Measurements from ENCODE around the gene GALNT5.

Gene GALNT5

GRCh38 chr2:157307021-157307420, 49.5 kb downstream of the GALNT5 start:
- whole genome bisulfite sequencing, 2 donors (ENCODE audit: extremely low coverage in 2 of 2, insufficient read length in 2 of 2, insufficient replicate concordance in 1 of 2): no CpG with 5 or more reads among the region's 1 CpG
- Histone ChIP-seq H3K27me3 (ENCODE audit: control insufficient read depth in 3 of 3, insufficient read depth in 3 of 3, low read depth in 1 of 3, low read length in 3 of 3) (peaks cover 0 to 8% (median 0%) of the 10 kb centered on the region in 3 experiments), H2BK12ac (ENCODE audit: low read length) (no peak overlapping the region), H3K14ac (ENCODE audit: low read length) (no peak overlapping the region), H3K23ac (ENCODE audit: low read depth, low read length, poor library complexity) (no peak overlapping the region), H2AFZ (ENCODE audit: low read length) (no peak overlapping the region), H3K9ac (ENCODE audit: low read depth, low read length, poor library complexity) (no peak overlapping the region), H2BK15ac (ENCODE audit: low read length) (no peak overlapping the region), H3K4me3 (ENCODE audit: low read length in 2 of 2) (no peak overlapping the region), H3K4me2 (ENCODE audit: insufficient read depth, low read length, poor library complexity, severe bottlenecking) (no peak overlapping the region), H3K18ac (ENCODE audit: low read length) (no peak overlapping the region), H3K9me3 (replicated peaks in 1 of 2; ENCODE audit: control insufficient read depth in 2 of 2, insufficient read depth in 1 of 2, low read depth in 1 of 2, low read length in 2 of 2) (no peaks in the 10 kb centered on the region), H3K4ac (ENCODE audit: low read length) (no peak overlapping the region), H2BK120ac (ENCODE audit: low read depth, low read length) (no peak overlapping the region), H3K36me3 (replicated peaks in 1 of 2; ENCODE audit: control insufficient read depth in 2 of 2, insufficient read depth in 2 of 2, low read length in 2 of 2) (no peaks in the 10 kb centered on the region), H2BK5ac (ENCODE audit: low read length) (no peak overlapping the region), H3K4me1 (ENCODE audit: control insufficient read depth in 2 of 2, insufficient read depth in 1 of 2, low read depth in 1 of 2, low read length in 2 of 2) (peaks cover 0 to 5% of the 10 kb centered on the region in 2 donors), H2AK5ac (ENCODE audit: low read depth, low read length) (no peak overlapping the region), H3K27ac (replicated peaks; ENCODE audit: low read length) (no peak overlapping the region), H4K91ac (ENCODE audit: low read depth, low read length, poor library complexity) (no peak overlapping the region), H3K79me1 (ENCODE audit: low read depth, low read length) (no peaks in the 10 kb centered on the region), H4K8ac (ENCODE audit: low read depth, low read length) (no peak overlapping the region)
- no peak for DNase-seq (ENCODE audit: low spot score)

GRCh38 chr2:157309878-157310277, 52.4 kb downstream of the GALNT5 start:
- no peak overlapping the region for H3K14ac ChIP-seq (ENCODE audit: low read length)
- H2BK5ac ChIP-seq (ENCODE audit: low read length): no peak overlapping the region
- no peak overlapping the region for H3K4me3 ChIP-seq (ENCODE audit: low read length in 2 of 2)
- H2BK120ac ChIP-seq (ENCODE audit: low read depth, low read length): no peak overlapping the region
- no peak overlapping the region for H3K9ac ChIP-seq (ENCODE audit: low read depth, low read length, poor library complexity)
- H3K36me3 ChIP-seq (replicated peaks in 1 of 2; ENCODE audit: control insufficient read depth in 2 of 2, insufficient read depth in 2 of 2, low read length in 2 of 2): no peaks in the 10 kb centered on the region
- no peak overlapping the region for H3K18ac ChIP-seq (ENCODE audit: low read length)
- no peak overlapping the region for H3K23ac ChIP-seq (ENCODE audit: low read depth, low read length, poor library complexity)
- no peak overlapping the region for H3K4ac ChIP-seq (ENCODE audit: low read length)
- no peak overlapping the region for H2AFZ ChIP-seq (ENCODE audit: low read length)
- no peak overlapping the region for H2AK5ac ChIP-seq (ENCODE audit: low read depth, low read length)
- no peaks in the 10 kb centered on the region for H3K79me1 ChIP-seq (ENCODE audit: low read depth, low read length)
- no CpG with 5 or more reads among the region's 2 CpGs for WGBS, 2 donors (ENCODE audit: extremely low coverage in 2 of 2, insufficient read length in 2 of 2, insufficient replicate concordance in 1 of 2)
- no peak overlapping the region for H4K8ac ChIP-seq (ENCODE audit: low read depth, low read length)
- H3K27ac ChIP-seq (replicated peaks; ENCODE audit: low read length): no peak overlapping the region
- H3K4me1 ChIP-seq (ENCODE audit: control insufficient read depth in 2 of 2, insufficient read depth in 1 of 2, low read depth in 1 of 2, low read length in 2 of 2): peaks cover 0 to 1% of the 10 kb centered on the region in 2 donors
- H3K4me2 ChIP-seq (ENCODE audit: insufficient read depth, low read length, poor library complexity, severe bottlenecking): no peak overlapping the region
- H3K27me3 ChIP-seq (ENCODE audit: control insufficient read depth in 3 of 3, insufficient read depth in 3 of 3, low read depth in 1 of 3, low read length in 3 of 3): peaks cover 0 to 6% (median 0%) of the 10 kb centered on the region in 3 experiments
- DNase-seq (ENCODE audit: low spot score): no peak
- no peak overlapping the region for H2BK15ac ChIP-seq (ENCODE audit: low read length)
- H3K9me3 ChIP-seq (replicated peaks in 1 of 2; ENCODE audit: control insufficient read depth in 2 of 2, insufficient read depth in 1 of 2, low read depth in 1 of 2, low read length in 2 of 2): no peaks in the 10 kb centered on the region
- no peak overlapping the region for H2BK12ac ChIP-seq (ENCODE audit: low read length)
- no peak overlapping the region for H4K91ac ChIP-seq (ENCODE audit: low read depth, low read length, poor library complexity)

- no peak for DNase-seq (ENCODE audit: low spot score)
- Histone ChIP-seq H3K4me1 (ENCODE audit: control insufficient read depth in 2 of 2, insufficient read depth in 1 of 2, low read depth in 1 of 2, low read length in 2 of 2) (no peaks in the 10 kb centered on the region), H2BK15ac (ENCODE audit: low read length) (no peak overlapping the region), H2BK120ac (ENCODE audit: low read depth, low read length) (no peak overlapping the region), H3K36me3 (replicated peaks in 1 of 2; ENCODE audit: control insufficient read depth in 2 of 2, insufficient read depth in 2 of 2, low read length in 2 of 2) (no peaks in the 10 kb centered on the region), H3K79me1 (ENCODE audit: low read depth, low read length) (no peaks in the 10 kb centered on the region), H3K27me3 (ENCODE audit: control insufficient read depth in 3 of 3, insufficient read depth in 3 of 3, low read depth in 1 of 3, low read length in 3 of 3) (peaks cover 0 to 3% (median 0%) of the 10 kb centered on the region in 3 experiments), H3K14ac (ENCODE audit: low read length) (no peak overlapping the region), H2BK12ac (ENCODE audit: low read length) (no peak overlapping the region), H3K9me3 (replicated peaks in 1 of 2; ENCODE audit: control insufficient read depth in 2 of 2, insufficient read depth in 1 of 2, low read depth in 1 of 2, low read length in 2 of 2) (no peaks in the 10 kb centered on the region), H2BK5ac (ENCODE audit: low read length) (no peak overlapping the region), H4K91ac (ENCODE audit: low read depth, low read length, poor library complexity) (no peak overlapping the region), H2AK5ac (ENCODE audit: low read depth, low read length) (no peak overlapping the region), H3K9ac (ENCODE audit: low read depth, low read length, poor library complexity) (no peak overlapping the region), H2AFZ (ENCODE audit: low read length) (no peak overlapping the region), H3K4me2 (ENCODE audit: insufficient read depth, low read length, poor library complexity, severe bottlenecking) (no peak overlapping the region), H3K4ac (ENCODE audit: low read length) (no peak overlapping the region), H3K23ac (ENCODE audit: low read depth, low read length, poor library complexity) (no peak overlapping the region), H4K8ac (ENCODE audit: low read depth, low read length) (no peak overlapping the region), H3K4me3 (ENCODE audit: low read length in 2 of 2) (no peak overlapping the region), H3K18ac (ENCODE audit: low read length) (no peak overlapping the region), H3K27ac (replicated peaks; ENCODE audit: low read length) (no peak overlapping the region)
- WGBS, 2 donors (ENCODE audit: extremely low coverage in 2 of 2, insufficient read length in 2 of 2, insufficient replicate concordance in 1 of 2): no CpG with 5 or more reads among the region's 1 CpG
These were observed 54.2 kb downstream of the GALNT5 start for GRCh38 chr2:157311706-157312105.

- no peak overlapping the region for H4K8ac ChIP-seq (ENCODE audit: low read depth, low read length)
- H4K91ac ChIP-seq (ENCODE audit: low read depth, low read length, poor library complexity): no peak overlapping the region
These were observed 55.5 kb downstream of the GALNT5 start for GRCh38 chr2:157312866-157313486.

More at GRCh38 chr2:157312866-157313486, 55.5 kb downstream of the GALNT5 start:
- WGBS, 2 donors (ENCODE audit: extremely low coverage in 2 of 2, insufficient read length in 2 of 2, insufficient replicate concordance in 1 of 2): no CpG with 5 or more reads among the region's 1 CpG
- H2BK120ac ChIP-seq (ENCODE audit: low read depth, low read length): no peak overlapping the region
- no peak overlapping the region for H2BK5ac ChIP-seq (ENCODE audit: low read length)
- H2BK15ac ChIP-seq (ENCODE audit: low read length): no peak overlapping the region
- no peaks in the 10 kb centered on the region for H3K79me1 ChIP-seq (ENCODE audit: low read depth, low read length)
- H3K4me1 ChIP-seq (ENCODE audit: control insufficient read depth in 2 of 2, insufficient read depth in 1 of 2, low read depth in 1 of 2, low read length in 2 of 2): no peaks in the 10 kb centered on the region
- peaks cover 0 to 3% (median 0%) of the 10 kb centered on the region in 3 experiments for H3K27me3 ChIP-seq (ENCODE audit: control insufficient read depth in 3 of 3, insufficient read depth in 3 of 3, low read depth in 1 of 3, low read length in 3 of 3)
- H2BK12ac ChIP-seq (ENCODE audit: low read length): no peak overlapping the region
- no peak overlapping the region for H3K14ac ChIP-seq (ENCODE audit: low read length)
- H3K18ac ChIP-seq (ENCODE audit: low read length): no peak overlapping the region
- no peak overlapping the region for H2AK5ac ChIP-seq (ENCODE audit: low read depth, low read length)
- DNase-seq (ENCODE audit: low spot score): no peak
- no peak overlapping the region for H3K27ac ChIP-seq (replicated peaks; ENCODE audit: low read length)
- no peak overlapping the region for H3K4ac ChIP-seq (ENCODE audit: low read length)
- H3K4me2 ChIP-seq (ENCODE audit: insufficient read depth, low read length, poor library complexity, severe bottlenecking): no peak overlapping the region
- H3K9ac ChIP-seq (ENCODE audit: low read depth, low read length, poor library complexity): no peak overlapping the region
- H3K23ac ChIP-seq (ENCODE audit: low read depth, low read length, poor library complexity): no peak overlapping the region
- no peak overlapping the region for H3K4me3 ChIP-seq (ENCODE audit: low read length in 2 of 2)
- no peaks in the 10 kb centered on the region for H3K9me3 ChIP-seq (replicated peaks in 1 of 2; ENCODE audit: control insufficient read depth in 2 of 2, insufficient read depth in 1 of 2, low read depth in 1 of 2, low read length in 2 of 2)
- no peaks in the 10 kb centered on the region for H3K36me3 ChIP-seq (replicated peaks in 1 of 2; ENCODE audit: control insufficient read depth in 2 of 2, insufficient read depth in 2 of 2, low read length in 2 of 2)
- H2AFZ ChIP-seq (ENCODE audit: low read length): no peak overlapping the region
